D721Med (cell line): ENCODE measurements around the gene IL17REL.

Source experiments
- DNase-seq: peaks from one replicate; pipeline ENCODE4 v3.0.0; 2011; ENCODE audit warnings: low spot score; ENCODE audit not compliant: insufficient read length
- FAIRE-seq: peaks from 2 replicates; lab custom pipeline; 2011; peaks lifted over from hg19 to GRCh38; lab: Jason Lieb, UNC
- TF ChIP-seq, protein P1 (sequence below): IDR thresholded peaks from 2 replicates; pipeline ENCODE4 v1.5.1; 2012; ENCODE audit warnings: mild to moderate bottlenecking, control low read depth; ENCODE audit not compliant: insufficient read depth; ENCODE audit errors: missing control alignments

IL17REL gene

DNA sequence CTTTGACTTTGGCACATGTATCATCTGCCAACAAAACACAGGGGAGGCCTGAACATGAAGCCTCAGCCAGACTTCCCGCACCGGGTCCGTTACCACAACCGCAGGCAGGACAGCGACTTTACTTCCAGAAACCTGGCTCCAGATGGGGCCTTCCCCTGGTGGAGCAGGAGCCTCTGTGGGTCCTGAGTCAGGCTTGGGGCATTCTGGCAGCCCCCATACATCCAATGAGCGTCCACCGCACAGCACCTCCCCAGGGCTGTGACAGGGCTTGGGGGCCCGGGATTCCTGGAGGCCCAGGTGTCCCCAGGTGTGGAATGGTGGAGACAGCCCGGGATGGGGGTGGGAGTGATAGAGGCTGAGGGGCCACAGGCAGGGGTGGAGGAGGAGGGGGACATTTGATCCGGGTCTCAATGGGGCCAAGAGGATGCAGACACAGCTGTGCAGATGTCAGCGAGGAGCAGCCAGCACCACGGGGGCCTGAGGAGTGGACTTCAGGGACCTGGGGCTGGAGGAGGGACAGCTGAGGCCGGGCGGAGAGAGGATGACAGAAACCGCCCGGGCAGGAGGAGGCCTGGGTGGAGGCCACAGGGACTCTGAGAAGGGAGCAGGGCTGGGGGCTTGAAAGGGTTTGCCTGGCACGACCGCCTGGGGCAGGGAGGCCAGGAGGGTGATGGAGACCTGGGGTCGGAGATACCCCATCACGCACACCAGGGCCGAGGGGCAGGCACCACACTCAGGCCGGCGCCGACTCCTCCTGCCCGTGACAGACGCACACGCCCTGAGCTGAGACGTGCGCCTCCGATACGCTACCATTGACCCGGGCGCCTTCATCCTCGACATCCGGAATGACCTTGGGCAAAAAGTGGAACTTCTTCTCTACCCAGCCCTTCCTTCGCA, 37.0 kb upstream of the IL17REL start:
- DNase-seq (no peak), FAIRE-seq (no peak)
- TF ChIP-seq, protein P1, sequence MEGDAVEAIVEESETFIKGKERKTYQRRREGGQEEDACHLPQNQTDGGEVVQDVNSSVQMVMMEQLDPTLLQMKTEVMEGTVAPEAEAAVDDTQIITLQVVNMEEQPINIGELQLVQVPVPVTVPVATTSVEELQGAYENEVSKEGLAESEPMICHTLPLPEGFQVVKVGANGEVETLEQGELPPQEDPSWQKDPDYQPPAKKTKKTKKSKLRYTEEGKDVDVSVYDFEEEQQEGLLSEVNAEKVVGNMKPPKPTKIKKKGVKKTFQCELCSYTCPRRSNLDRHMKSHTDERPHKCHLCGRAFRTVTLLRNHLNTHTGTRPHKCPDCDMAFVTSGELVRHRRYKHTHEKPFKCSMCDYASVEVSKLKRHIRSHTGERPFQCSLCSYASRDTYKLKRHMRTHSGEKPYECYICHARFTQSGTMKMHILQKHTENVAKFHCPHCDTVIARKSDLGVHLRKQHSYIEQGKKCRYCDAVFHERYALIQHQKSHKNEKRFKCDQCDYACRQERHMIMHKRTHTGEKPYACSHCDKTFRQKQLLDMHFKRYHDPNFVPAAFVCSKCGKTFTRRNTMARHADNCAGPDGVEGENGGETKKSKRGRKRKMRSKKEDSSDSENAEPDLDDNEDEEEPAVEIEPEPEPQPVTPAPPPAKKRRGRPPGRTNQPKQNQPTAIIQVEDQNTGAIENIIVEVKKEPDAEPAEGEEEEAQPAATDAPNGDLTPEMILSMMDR: no peak

DNA sequence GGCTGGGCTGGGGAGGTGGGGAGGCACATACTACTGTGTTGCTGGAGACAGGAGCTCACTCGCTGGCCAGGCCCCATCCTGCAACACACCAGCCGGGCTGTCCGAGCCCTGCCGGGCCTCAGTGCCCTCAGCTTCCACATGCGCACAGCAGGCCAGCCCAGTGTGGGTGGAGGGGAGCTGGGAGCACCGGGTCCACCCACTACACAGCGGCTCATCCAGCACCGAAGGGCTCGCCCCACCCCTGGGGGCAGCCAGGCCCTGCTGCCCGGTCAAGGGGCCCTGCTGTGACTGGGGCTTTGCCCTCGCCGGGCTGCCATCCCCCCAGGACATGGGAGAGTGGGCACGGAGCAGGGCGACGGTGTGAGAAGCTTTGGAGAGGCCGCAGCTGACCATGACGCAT, 36.3 kb upstream of the IL17REL start:
- TF ChIP-seq, protein P1: no peak
- DNase-seq (no peak), FAIRE-seq (no peak)

DNA sequence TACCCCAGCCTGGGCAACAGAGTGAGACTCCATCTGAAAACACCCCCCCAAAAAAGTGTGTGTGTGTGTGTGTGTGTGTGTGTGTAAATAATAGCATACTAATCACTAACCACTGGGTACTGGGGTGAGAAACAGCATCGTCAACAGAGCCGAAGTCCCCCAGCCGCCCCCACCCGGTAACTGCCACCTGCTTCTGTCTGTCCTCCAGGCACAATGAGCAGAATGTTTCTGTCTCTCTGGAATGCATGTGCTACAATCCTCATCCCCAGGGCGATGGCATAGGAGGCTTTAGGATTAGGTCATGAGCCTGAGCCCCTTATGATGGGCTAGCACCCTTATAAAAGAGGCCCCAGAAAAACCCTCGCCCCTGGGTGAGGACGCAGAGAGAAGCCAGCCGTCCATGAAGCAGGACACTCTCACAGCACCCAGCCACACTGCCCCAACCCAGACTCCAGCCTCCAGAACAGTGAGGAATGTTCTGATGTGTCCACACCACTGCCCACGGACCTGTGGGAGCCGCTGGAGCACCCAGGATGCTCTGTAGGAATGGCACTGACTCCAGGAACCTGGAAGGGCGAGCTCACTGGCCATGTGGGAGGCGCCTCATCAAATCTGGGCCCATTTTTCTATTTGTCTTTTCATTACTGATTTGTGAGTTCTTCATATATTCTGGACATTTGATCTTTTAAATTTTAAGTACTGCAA, 35.6 kb upstream of the IL17REL start:
- DNase-seq (no peak), FAIRE-seq (no peak)
- TF ChIP-seq, protein P1: no peak

DNA sequence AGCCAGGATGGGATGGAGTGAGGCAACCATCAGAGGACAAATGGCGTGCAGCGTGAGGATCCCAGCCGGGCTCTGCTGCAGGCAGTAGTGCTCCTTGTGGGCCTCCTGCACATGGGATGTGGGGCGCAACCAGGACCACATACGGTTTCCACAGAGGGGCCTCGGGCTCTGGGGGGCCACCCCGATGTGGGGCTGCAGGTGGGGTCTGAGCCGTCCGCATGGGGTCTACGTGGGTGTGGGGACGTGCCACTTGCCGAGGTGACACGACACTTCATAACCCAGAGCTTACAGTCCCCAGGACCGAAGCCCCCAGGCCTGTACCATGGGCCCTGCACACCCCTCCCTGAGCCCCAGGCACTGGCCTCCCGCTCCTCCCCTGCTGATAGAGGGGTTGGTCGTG, 34.8 kb upstream of the IL17REL start:
- FAIRE-seq (no peak), DNase-seq (no peak)

DNA sequence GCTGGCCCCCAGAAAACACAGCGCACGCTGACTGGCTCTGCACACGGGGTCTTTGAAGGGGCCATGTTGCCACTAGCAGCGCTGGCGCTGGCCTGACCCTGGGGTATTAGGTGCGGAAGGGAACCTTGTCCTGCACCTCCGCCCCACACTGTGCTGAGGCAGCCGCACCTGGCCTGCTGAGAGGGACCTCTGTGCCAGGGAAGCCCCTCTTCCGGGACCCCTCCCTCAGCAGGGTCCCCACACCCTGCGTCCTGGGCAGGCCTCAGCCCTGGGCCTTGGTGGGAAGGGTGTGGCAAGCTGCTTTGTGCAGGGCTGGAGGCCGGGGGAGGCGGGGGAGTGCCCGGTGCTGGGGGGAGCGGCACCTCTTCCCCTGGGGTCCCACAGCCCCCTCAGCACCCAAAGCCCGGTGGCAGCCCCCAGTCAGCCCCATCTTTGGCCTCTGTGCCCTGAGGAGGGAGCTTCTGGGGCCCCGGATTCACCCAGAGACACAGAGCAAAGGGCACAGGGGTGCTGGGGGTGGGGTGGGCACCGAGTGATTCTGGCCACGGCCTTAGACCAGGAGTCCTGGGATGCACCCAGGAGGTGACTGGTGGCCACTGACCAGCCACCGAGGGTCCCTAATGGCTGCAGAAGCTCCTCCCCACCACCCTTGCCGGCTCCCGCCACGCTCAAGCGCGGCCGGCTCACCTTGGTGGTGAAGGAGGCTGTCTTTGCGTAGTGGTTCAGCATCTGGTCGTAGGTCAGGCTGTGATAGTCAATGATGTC, 34.1 kb upstream of the IL17REL start:
- DNase-seq (no peak), FAIRE-seq (no peak)
- TF ChIP-seq, protein P1: no peak

More for the DNA sequence above, 34.8 kb upstream of the IL17REL start:
- TF ChIP-seq, protein P1: no peak

DNA sequence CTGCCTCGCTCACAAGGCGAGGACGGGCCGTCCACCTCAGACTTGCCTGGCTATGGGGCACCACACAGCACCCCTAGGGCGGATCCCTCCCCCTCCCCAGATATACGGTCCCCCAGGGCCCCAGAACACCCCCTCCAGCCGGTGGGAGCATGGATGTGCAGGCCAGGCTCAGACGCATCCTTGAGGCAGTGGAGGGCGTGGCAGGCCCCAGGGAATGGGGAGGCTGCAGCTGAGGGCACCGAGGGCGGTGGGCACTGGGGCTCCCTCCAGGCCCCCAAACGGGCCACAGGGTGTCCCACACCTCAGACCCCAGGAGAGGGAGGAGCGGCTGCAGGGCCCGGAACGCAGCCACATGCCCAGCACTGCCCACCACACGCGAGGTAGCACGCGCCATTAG, 33.5 kb upstream of the IL17REL start:
- FAIRE-seq (no peak), DNase-seq (no peak)
- TF ChIP-seq, protein P1: no peak
